HG03469 (cell line): ENCODE measurements around the gene ZNF618.

Experiments
- ATAC-seq: cut with Tn5 transposase; IDR thresholded peaks from one replicate; pipeline ENCODE4 v1.9.1; 2021; ENCODE audit warnings: mild to moderate bottlenecking, moderate library complexity, moderate number of reproducible peaks; ENCODE audit not compliant: unreplicated experiment

ZNF618 gene

GRCh38 chr9:113931777-113932176 is 55.7 kb downstream of the ZNF618 start:
- ATAC-seq, result no peak

DNA sequence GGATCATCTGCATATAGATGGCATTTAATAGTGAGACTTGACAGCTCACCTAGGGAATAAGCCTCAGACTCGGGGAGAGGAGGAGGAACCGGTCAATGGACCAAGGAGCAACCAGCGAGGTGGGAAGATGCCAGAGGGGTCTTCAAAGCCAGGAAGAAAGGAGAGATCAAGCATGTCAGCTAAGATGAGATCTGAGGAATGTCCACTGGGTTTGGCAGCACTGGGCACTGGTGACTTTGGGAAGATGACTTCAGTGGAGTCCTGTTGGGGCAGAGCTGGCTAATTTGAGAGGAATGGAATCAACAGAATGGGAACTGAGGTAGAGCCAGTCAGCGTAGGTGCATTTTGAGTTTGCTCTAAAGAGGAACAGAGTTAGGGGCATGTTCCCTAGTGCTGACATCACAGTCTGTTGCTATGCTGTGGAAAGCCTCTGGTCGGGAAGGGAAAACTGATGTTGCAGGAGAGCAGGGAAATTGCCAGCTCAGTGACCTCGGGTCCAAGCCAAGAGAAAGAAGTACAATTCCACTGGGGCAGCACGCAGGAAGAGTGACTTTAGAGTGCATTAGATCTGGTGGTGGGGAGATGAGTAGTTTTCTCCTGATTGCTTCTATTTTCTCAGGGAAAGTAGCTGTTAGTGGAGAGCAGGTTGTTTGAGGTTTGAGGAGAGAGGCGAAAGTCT is 56.9 kb downstream of the ZNF618 start:
- no peak for ATAC-seq

DNA sequence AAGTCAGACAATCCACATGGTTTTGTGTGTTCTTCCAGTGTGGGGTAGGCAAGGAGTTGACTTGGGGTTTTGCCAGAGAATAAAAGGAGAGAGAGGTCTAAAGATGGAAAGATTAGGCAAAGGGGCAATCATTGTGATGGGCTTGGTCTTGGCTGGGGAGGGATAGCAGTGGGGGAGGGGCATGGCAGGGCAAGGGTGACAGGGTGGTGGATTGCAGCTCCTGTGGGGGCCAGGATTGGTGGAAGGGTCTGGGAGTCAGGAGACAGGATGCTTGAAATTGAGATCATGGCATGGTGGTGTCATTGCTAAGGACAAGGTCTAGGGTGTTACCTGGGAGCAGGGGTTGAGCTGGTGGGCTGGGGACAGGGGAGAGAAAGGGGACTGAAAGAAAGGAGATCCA is 57.6 kb downstream of the ZNF618 start:
- no peak for ATAC-seq

- no peak for ATAC-seq
These were observed 58.2 kb downstream of the ZNF618 start for GRCh38 chr9:113934167-113934828.

DNA sequence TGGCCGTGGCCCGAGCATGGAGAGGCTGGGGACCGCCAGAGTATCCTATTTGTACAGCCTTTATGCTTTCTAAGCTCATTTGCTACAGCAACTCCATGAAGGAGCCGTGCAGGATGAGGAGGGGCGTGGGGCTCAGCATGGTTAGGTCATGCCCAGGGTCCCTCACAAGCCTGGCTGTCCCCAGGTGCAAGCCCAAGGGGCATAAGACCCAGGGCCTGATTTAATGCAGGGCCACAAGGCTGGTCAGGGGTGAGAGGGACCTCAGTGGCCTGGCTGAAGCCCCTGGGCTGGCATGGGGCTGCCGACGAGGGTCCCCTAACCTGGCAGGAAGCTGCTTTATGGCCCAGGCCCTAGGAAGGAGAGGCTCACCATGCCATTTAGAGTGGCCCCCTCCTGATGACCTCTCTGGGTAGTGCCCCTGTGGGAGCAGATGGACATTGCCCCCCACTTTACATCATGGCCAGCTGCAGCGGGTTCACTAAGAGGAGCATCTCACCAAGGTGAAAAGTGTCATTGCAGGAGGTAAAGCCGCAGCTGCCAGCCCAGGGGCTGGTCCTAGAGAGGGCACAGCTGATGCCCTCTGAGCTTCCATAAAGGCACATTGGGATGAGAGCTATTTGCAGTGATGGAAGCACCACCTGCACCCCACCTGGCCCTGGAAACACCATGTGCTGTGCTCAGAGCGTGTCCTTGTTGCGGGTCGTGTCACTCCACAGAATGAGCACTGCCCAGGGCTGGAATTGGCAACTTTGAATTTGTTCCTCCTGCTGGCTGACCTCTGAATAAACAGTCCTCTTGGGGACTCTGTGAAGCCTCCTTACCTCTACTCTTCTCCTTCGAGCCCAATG is 58.9 kb downstream of the ZNF618 start:
- ATAC-seq, result no peak

- no peak for ATAC-seq
These were observed 59.7 kb downstream of the ZNF618 start for GRCh38 chr9:113935677-113936380.

DNA sequence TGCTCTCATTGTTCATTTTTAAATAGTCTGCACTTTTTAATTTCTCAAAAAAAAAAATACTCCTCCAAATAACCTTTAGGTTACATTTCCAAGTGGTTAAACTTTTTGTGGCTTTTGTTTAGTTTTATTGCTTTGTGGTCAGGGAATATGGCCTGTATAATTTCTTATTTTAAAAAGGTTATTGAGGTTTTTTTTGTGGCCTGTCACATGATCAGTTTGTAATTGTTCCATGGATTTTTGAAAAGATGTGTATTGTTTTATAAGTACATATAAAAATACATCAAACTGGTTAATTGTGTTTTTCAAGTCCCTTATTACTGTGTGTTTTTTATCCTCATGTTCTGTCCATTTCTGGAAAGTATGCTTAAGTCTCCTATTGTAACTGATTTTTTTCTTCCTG is 64.0 kb downstream of the ZNF618 start:
- no peak for ATAC-seq

- ATAC-seq, result no peak
These were observed 64.9 kb downstream of the ZNF618 start for GRCh38 chr9:113941056-113941455.

DNA sequence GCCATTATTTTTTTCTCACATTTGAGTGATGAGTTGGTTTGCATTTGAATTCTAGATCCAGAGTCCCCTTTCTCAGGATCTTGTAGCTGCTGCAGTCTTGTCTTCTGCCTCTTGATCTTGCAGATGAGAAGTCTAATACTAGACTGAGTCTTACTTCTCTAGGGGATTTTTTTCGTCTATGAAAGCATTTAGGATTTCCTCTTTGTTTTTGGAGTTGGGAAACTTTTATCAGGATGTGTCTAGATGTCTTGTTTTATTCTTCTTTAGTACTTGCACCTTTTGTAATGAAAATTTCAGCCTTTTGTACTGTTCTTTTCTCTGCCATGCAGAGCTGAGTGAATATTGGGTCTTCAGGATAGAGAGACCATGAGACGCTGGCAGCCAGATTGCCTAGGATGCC is 65.4 kb downstream of the ZNF618 start:
- no peak for ATAC-seq

DNA sequence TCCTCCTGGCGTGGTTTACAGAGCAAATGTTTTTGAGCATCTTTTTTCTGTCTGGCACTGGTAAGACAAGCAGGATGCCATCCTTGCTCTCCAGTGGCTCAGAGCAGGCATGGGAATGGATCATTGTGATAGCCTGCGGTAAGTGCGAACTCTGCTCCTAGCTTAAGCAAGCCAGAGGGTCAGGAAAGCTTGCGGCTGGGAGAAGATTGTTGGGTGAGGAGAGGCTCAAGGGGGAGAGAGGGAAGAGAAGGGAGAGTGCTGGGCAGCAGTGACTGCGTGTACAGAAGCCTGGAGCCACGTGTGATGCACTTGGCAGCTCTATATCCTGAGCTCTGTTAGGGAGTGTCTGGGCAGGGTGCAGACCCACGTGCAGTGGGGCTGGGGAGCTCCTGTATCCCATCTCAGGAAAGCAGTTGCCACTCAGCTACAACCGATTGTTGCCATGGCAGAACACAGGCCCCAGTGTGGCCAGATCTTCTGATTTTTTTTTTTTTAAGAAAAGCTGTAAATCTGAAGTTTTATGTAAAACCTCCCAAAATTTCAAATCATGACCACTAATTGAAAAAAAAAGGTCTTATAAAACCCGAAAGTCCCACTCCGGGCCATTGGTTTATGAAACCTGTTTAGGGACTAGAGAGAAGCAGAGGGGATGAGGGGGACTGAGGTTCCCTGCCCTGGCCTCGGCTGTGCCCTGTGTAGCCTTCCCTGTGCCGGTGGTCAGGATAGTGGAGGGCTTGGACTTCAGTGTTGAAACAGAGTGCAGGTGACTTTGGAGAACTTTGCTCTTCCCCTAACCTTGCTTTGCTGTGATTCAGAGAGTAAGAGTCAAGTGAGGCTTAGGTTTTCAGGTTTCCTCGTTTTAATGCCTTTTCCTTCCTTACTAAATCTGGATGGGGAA is 67.3 kb downstream of the ZNF618 start:
- ATAC-seq, result no peak

DNA sequence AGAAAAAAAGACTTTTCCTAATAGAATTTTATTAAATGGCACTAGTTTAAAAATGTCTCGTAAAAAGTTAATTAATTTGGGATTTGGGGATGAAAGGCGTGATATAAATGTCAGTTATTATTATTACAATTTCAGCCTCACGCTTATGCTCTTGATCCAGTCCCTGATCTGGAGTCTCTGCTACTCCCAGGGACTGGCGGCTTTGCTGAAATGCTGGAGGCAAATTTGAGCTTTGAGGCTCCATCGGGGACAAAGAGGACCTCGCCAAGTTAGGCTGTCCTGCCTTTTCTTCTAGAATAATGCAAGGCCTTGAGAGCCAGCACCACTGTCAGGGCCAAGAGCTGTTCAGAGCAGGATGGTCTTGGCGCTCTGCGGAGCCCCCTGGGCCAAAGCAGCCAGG is 69.7 kb downstream of the ZNF618 start:
- no peak for ATAC-seq

DNA sequence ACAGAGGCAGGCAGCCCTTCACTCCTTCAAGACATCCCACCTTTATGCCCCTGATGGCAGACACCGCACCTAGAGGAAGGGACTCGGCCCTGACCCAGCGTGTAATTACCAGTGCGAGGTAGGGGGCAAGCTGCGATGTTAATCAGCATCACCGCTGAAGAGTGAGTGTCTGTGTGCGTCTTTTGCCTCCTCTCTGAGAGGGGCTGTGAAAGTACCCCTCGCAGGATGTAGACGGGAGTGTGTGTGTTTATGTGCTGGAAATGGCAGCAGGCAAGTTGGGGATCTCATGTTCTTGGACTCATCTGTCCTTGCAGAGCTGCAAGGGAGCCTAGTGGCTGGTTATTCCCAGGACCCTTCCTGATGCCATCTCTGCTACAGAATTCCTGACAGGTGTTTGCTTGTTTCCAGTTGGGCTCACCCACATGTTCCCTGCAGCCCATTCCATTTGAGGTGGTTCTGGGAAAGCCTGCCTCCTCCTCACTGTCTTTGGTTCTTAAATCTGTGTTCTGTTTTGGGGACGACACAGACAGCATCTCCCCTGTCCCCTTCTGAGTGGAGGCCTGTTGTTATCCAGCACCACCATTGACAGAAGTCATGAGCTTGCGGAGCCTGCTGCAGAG is 70.5 kb downstream of the ZNF618 start:
- no peak for ATAC-seq

GRCh38 chr9:113947941-113948340 is 71.8 kb downstream of the ZNF618 start:
- ATAC-seq, result no peak

DNA sequence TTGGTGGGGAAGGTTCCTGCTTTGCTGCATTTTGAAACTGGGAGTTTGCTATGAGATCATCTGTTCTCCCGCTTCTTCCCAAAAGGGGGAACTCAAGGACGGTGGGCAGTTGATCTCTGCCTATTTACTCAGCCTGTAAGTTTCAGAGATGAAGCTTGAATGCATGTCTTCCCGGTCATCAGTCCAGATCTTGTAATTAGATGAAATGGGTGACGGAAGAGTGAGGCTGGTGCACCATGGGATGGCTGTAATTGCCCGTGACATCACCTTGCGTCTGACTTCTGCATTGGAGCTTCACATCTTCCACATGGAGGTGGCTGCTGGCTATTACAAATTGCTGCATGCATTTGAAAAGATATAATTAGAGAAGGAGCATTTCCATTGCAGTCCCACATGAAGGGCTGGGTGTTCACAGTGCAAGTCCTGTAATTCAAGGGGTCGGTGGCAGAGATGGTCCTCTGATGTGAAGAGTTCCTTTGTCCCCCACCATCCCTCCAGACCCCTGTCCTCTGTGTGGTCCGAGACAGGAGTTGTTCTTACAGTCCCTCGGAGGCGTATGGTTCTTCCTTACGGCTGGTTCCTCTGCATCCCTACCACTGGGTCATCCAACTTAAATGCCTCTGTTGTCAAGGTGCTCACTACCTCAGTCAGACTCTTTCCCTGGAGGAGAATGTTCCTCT is 72.9 kb downstream of the ZNF618 start:
- ATAC-seq, result no peak

DNA sequence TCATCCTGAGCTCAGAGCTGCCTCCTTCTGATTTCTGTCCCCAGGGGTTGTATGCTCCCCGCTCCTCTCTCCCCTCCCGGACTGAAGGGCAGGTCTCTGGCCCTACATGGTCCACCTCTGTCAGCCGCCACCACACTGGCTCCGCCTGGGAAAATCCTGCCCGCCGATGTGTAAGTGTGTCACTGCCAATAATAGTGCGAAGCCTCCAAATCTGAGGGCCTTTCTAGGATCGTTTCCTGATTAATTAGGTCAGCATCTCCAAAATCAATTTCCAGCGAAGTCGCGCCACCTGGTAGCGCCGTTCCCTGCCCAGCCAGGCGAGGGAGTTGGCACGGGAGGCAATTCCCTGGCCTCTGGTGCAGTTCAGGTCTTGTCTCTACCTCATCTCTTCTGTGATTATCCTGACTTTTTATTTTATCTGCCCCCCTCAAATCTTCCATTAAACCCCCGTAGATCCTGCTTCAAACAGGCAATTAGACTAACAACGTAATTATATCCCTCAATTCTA is 73.5 kb downstream of the ZNF618 start:
- ATAC-seq, result no peak

GRCh38 chr9:113950195-113951031 is 74.3 kb downstream of the ZNF618 start:
- no peak for ATAC-seq

GRCh38 chr9:113951032-113951372 is 74.9 kb downstream of the ZNF618 start:
- no peak for ATAC-seq

GRCh38 chr9:113952676-113953075 is 76.6 kb downstream of the ZNF618 start:
- ATAC-seq, result no peak
